PC-3 (cell line): Measurements from ENCODE around the gene NIF3L1.

Experiments
- EZH2 ChIP-seq: fragments of 300-600 bp; sonication (generic); IDR thresholded peaks from one replicate; pipeline ENCODE4 v1.6.1; 2017; ENCODE audit warnings: antibody characterized with exemption, mild to moderate bottlenecking, low read length; ENCODE audit not compliant: unreplicated experiment
- TF ChIP-seq, protein P1 (sequence below): fragments of 300-600 bp; sonication (generic); conservative IDR thresholded peaks from 2 replicates; pipeline ENCODE4 v1.5.1; 2017; ENCODE audit warnings: antibody characterized with exemption, low read depth, mild to moderate bottlenecking, low read length

DNA sequence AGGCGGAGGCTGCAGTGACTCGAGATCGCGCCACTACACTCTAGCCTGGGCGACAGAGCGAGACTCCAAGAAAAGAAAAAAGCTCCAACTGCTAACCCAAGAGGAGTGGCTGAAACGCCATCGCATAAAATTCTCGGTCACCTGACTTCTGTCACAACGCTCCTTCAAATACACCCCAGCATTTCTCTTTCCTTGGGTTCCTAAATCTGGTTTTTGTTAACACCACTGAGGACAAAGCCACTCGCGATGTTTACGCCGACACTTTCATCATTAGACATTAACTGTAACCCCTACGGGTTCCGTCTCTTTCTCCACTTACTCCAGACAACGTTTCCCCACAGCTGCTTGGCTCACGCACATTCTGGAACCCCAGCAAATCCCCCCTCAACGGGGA, 25.4 kb upstream of the NIF3L1 start:
- no peak for TF ChIP-seq EZH2
- TF ChIP-seq, protein P1, sequence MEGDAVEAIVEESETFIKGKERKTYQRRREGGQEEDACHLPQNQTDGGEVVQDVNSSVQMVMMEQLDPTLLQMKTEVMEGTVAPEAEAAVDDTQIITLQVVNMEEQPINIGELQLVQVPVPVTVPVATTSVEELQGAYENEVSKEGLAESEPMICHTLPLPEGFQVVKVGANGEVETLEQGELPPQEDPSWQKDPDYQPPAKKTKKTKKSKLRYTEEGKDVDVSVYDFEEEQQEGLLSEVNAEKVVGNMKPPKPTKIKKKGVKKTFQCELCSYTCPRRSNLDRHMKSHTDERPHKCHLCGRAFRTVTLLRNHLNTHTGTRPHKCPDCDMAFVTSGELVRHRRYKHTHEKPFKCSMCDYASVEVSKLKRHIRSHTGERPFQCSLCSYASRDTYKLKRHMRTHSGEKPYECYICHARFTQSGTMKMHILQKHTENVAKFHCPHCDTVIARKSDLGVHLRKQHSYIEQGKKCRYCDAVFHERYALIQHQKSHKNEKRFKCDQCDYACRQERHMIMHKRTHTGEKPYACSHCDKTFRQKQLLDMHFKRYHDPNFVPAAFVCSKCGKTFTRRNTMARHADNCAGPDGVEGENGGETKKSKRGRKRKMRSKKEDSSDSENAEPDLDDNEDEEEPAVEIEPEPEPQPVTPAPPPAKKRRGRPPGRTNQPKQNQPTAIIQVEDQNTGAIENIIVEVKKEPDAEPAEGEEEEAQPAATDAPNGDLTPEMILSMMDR, result no peak
